ENCODE data around the gene SPSB2. TPM values are rescaled to one million over a fixed set of nuclear protein-coding genes. Genes with fewer than 3 reads are reported as not detected.

Gene SPSB2
- total and polyA plus RNA-seq, 9 of the 15 experiments (the other 6 are each of a cell fraction or from before 2014, with no cell fraction given) = 0.10 to 10.6 (median 1.9) TPM

DNA sequence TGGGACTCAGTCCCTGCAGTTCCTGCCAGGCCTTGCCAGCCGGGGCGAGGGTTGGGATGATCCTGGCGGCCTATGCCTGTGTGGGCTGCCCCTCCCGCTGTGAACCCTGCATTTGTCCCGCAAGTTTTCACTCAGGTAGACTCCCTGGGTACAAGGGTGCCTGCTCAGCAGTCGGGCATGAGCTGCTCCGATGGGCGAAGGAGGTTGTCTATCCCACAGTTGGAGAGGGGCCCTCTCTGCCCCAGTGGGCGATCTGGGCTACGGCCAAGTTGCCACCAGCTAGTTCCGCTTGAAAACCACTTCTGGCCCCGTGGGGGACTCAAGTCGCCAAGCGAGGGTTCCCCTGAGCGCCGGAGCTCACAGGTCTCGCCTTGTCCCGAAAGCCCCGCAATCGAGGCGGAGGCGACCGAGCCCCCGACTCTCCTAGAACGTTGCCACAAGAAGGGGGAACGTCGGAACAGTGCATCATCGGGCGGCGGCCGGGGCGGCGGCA lies 6.1 kb downstream of the SPSB2 start:
- no peak for ATAC-seq
- Histone ChIP-seq H3K9me1 (ENCODE audit: control insufficient read depth, insufficient read depth, low read length) (no peaks in the 10 kb centered on the region), H3K36me3 (ENCODE audit: control insufficient read depth, insufficient read depth, low read length) (peaks cover 72% of the 10 kb centered on the region), H2AFZ (ENCODE audit: low read depth, low read length) (peak overlapping the region; percentile 74), H3K9ac (ENCODE audit: insufficient read depth in 1 of 2, low read depth in 2 of 2, low read length in 2 of 2) (peak overlapping the region; percentile 58 to 87; a peak in 3 of 4 replicates), H3K4me2 (ENCODE audit: insufficient read depth, low read length) (peak overlapping the region; percentile 83), H3K4me3 (peak overlapping the region; percentile 96), H3K9me3 (replicated peaks; ENCODE audit: control insufficient read depth, insufficient read depth, low read depth, low read length) (no peaks in the 10 kb centered on the region), H3K27ac (ENCODE audit: extremely low read depth, low read depth, low read length) (peak overlapping the region; percentile 19; the same call in 2 of the 3 replicates), H3K79me2 (ENCODE audit: control insufficient read depth, insufficient read depth, low read length) (peaks cover 39% of the 10 kb centered on the region), H3K4me1 (replicated peaks in 1 of 2; ENCODE audit: control insufficient read depth in 2 of 2, insufficient read depth in 2 of 2, low read length in 2 of 2) (peaks cover 32 to 47% of the 10 kb centered on the region in 2 experiments; a peak in 4 of 5 replicates), H3K27me3 (ENCODE audit: control insufficient read depth in 2 of 2, insufficient read depth in 2 of 2, low read length in 2 of 2) (no peaks in the 10 kb centered on the region), H4K20me1 (replicated peaks; ENCODE audit: control insufficient read depth, insufficient read depth, low read length) (peaks cover 41% of the 10 kb centered on the region)
- no TSS peak for BruUV-seq (replicated peaks)
- ChIA-PET POLR2A (interaction anchor here (0.6 to 11.3 kb wide), 20 partner anchors 13 to 623 kb away, joined by 3 to 174 read pairs (median 4); partner anchors contain the start of genes C12orf57, CDCA3, PTMS and RNU7-1), CTCF (ENCODE audit: low intra/inter-chr PET ratio) (no interaction called here)
- FAIRE-seq = no peak
- intact Hi-C loops (cut with micrococcal nuclease) (loop anchor here (5.0 kb wide), 1 partner anchor 75 kb away; the partner anchor contains the start of genes C12orf57 and RNU7-1), in situ Hi-C loops (cut with MboI) (loop anchor here (5.0 kb wide), 1 partner anchor 75 kb away; the partner anchor contains the start of genes C12orf57 and RNU7-1)
- DNase-seq (ENCODE audit: extremely low read depth in 1 of 4, low spot score in 3 of 4) = no peak
- WGBS (ENCODE audit: insufficient coverage, low coverage, missing lambda C conversion rate) = 5% methylated on average over 19 of the region's 33 CpGs
- TF ChIP-seq NFXL1 (CRISPR knock-in tag; IDR thresholded peaks at IDR 0.05) = no peak
- no peak for TF ChIP-seq JUN (IDR thresholded peaks at IDR 0.05; ENCODE audit: borderline replicate concordance, low read depth, low read length)
- no peak for TF ChIP-seq JUN (CRISPR knock-in tag; IDR thresholded peaks at IDR 0.05; ENCODE audit: borderline replicate concordance)
- peak; percentile 48 for TF ChIP-seq NFIC (IDR thresholded peaks at IDR 0.05)
- TF ChIP-seq, protein P1, sequence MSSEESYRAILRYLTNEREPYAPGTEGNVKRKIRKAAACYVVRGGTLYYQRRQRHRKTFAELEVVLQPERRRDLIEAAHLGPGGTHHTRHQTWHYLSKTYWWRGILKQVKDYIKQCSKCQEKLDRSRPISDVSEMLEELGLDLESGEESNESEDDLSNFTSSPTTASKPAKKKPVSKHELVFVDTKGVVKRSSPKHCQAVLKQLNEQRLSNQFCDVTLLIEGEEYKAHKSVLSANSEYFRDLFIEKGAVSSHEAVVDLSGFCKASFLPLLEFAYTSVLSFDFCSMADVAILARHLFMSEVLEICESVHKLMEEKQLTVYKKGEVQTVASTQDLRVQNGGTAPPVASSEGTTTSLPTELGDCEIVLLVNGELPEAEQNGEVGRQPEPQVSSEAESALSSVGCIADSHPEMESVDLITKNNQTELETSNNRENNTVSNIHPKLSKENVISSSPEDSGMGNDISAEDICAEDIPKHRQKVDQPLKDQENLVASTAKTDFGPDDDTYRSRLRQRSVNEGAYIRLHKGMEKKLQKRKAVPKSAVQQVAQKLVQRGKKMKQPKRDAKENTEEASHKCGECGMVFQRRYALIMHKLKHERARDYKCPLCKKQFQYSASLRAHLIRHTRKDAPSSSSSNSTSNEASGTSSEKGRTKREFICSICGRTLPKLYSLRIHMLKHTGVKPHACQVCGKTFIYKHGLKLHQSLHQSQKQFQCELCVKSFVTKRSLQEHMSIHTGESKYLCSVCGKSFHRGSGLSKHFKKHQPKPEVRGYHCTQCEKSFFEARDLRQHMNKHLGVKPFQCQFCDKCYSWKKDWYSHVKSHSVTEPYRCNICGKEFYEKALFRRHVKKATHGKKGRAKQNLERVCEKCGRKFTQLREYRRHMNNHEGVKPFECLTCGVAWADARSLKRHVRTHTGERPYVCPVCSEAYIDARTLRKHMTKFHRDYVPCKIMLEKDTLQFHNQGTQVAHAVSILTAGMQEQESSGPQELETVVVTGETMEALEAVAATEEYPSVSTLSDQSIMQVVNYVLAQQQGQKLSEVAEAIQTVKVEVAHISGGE (CRISPR knock-in tag; IDR thresholded peaks at IDR 0.05) = peak in 1 of 3 experiments; percentile 48; a peak in 1 of 6 replicates
- TF ChIP-seq, protein P2, sequence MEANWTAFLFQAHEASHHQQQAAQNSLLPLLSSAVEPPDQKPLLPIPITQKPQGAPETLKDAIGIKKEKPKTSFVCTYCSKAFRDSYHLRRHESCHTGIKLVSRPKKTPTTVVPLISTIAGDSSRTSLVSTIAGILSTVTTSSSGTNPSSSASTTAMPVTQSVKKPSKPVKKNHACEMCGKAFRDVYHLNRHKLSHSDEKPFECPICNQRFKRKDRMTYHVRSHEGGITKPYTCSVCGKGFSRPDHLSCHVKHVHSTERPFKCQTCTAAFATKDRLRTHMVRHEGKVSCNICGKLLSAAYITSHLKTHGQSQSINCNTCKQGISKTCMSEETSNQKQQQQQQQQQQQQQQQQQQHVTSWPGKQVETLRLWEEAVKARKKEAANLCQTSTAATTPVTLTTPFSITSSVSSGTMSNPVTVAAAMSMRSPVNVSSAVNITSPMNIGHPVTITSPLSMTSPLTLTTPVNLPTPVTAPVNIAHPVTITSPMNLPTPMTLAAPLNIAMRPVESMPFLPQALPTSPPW (CRISPR knock-in tag; IDR thresholded peaks at IDR 0.05) = peak; percentile 87
- no peak for TF ChIP-seq MYNN (IDR thresholded peaks at IDR 0.05)
- no peak for TF ChIP-seq MYNN (CRISPR knock-in tag; IDR thresholded peaks at IDR 0.05)
- TF ChIP-seq ZFX (CRISPR knock-in tag; IDR thresholded peaks at IDR 0.05) = peak; percentile 21; the same call in 1 of the 2 replicates
- no peak for TF ChIP-seq CHCHD3 (CRISPR knock-in tag; IDR thresholded peaks at IDR 0.05)
- TF ChIP-seq, protein P3, sequence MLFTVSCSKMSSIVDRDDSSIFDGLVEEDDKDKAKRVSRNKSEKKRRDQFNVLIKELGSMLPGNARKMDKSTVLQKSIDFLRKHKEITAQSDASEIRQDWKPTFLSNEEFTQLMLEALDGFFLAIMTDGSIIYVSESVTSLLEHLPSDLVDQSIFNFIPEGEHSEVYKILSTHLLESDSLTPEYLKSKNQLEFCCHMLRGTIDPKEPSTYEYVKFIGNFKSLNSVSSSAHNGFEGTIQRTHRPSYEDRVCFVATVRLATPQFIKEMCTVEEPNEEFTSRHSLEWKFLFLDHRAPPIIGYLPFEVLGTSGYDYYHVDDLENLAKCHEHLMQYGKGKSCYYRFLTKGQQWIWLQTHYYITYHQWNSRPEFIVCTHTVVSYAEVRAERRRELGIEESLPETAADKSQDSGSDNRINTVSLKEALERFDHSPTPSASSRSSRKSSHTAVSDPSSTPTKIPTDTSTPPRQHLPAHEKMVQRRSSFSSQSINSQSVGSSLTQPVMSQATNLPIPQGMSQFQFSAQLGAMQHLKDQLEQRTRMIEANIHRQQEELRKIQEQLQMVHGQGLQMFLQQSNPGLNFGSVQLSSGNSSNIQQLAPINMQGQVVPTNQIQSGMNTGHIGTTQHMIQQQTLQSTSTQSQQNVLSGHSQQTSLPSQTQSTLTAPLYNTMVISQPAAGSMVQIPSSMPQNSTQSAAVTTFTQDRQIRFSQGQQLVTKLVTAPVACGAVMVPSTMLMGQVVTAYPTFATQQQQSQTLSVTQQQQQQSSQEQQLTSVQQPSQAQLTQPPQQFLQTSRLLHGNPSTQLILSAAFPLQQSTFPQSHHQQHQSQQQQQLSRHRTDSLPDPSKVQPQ (CRISPR knock-in tag; IDR thresholded peaks at IDR 0.05; ENCODE audit: borderline replicate concordance) = no peak
- TF ChIP-seq RNF2 (IDR thresholded peaks at IDR 0.05) = no peak

Data from K562 (cell line).